Measurements from ENCODE around the gene CENPI. TPM values are rescaled to one million over a fixed set of nuclear protein-coding genes. Genes with fewer than 3 reads are reported as not detected.

CENPI gene
- total and polyA plus RNA-seq, 10 of the 15 experiments (the other 5 are each of a cell fraction or from before 2014, with no cell fraction given), result 6.9 to 25.8 (median 17.5) TPM

GRCh38 chrX:101071582-101071981, 26.4 kb upstream of the CENPI start (continued):
- TF ChIP-seq ZZZ3 (IDR thresholded peaks at IDR 0.05; ENCODE audit: control insufficient read depth, insufficient read length, low read depth), result no peak
- TF ChIP-seq CBX3 (IDR thresholded peaks at IDR 0.05; ENCODE audit: borderline replicate concordance, low read depth), result no peak
- no peak for TF ChIP-seq KDM1A (IDR thresholded peaks at IDR 0.05; ENCODE audit: borderline replicate concordance)
- TF ChIP-seq SUZ12 (IDR thresholded peaks at IDR 0.05; ENCODE audit: unreplicated experiment), result no peak
- no peak for TF ChIP-seq POLR2AphosphoS5 (IDR thresholded peaks at IDR 0.05; ENCODE audit: low read length)
- TF ChIP-seq PKNOX1 (IDR thresholded peaks at IDR 0.05), result no peak
- no peak for TF ChIP-seq HDAC6 (IDR thresholded peaks at IDR 0.05; ENCODE audit: unreplicated experiment)
- TF ChIP-seq ZNF217 (IDR thresholded peaks at IDR 0.05), result no peak
- TF ChIP-seq, protein P1, sequence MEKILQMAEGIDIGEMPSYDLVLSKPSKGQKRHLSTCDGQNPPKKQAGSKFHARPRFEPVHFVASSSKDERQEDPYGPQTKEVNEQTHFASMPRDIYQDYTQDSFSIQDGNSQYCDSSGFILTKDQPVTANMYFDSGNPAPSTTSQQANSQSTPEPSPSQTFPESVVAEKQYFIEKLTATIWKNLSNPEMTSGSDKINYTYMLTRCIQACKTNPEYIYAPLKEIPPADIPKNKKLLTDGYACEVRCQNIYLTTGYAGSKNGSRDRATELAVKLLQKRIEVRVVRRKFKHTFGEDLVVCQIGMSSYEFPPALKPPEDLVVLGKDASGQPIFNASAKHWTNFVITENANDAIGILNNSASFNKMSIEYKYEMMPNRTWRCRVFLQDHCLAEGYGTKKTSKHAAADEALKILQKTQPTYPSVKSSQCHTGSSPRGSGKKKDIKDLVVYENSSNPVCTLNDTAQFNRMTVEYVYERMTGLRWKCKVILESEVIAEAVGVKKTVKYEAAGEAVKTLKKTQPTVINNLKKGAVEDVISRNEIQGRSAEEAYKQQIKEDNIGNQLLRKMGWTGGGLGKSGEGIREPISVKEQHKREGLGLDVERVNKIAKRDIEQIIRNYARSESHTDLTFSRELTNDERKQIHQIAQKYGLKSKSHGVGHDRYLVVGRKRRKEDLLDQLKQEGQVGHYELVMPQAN (conservative IDR thresholded peaks at IDR 0.05), result no peak

DNA sequence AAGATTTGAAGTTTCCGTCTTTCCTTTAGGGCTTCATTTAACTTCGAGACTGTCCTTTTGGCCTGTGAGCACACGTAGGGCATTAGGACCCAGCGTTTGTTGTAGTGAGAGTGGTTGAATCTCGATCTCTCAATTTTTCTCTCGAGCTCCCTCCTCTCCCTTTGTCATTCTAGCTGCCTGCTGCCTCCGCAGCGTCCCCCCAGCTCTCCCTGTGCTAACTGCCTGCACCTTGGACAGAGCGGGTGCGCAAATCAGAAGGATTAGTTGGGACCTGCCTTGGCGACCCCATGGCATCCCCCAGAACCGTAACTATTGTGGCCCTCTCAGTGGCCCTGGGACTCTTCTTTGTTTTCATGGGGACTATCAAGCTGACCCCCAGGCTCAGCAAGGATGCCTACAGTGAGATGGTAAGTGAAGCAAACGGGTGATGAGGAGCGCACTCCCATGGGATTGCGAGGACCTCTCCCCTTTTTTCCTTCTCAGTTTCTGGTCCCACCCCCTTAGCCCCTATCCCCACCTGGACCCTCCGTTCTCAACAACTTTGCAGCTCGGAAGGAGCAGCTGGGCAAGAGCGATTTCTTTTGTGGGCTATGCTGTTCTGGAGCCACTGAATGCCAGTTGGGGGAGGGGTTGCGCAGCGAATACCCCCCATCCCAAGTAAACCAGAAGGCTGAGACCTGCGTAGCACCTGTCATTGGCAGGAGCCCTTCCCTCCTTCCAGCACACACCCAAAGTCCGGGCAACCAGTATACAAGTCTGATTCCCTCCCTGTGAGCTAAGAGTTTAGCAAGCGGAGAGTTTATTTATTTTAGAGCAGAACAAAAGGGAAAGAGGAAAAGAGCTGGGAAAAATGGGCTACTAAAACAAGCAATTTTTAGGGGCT, 19.0 kb upstream of the CENPI start, which contains the start of gene TMEM35A:
TMEM35A (plus strand) TSS at position 164 of the 883 bp plus-strand sequence; CDS start at position 288, 124 bp downstream.
- H3K9me3 ChIP-seq (replicated peaks; ENCODE audit: control insufficient read depth, insufficient read depth, low read length), result no peaks in the 10 kb centered on the region
- H4K20me1 ChIP-seq (ENCODE audit: control insufficient read depth, insufficient read depth), result no peaks in the 10 kb centered on the region
- H2AFZ ChIP-seq (ENCODE audit: control insufficient read depth, low read depth, low read length), result no peak within 1 kb of the TSS
- ChIA-PET POLR2A (no interaction called here), SMC1A (ENCODE audit: uncharacterized antibody, unreplicated experiment) (no interaction called here), RAD21 (ENCODE audit: unreplicated experiment) (no interaction called here), CTCF (no interaction called here)
- no peaks in the 10 kb centered on the region for H3K79me2 ChIP-seq (ENCODE audit: control insufficient read depth, insufficient read depth, low read length)
- no peak for FAIRE-seq
- H3K4me3 ChIP-seq, result no peak within 1 kb of the TSS
- DNase-seq (ENCODE audit: low read depth, low spot score), result no peak
- H3K27ac ChIP-seq (ENCODE audit: control insufficient read depth, insufficient read depth), result no peak within 1 kb of the TSS
- peaks cover 0 to 2% of the 10 kb centered on the region in 2 experiments; a peak in 3 of 4 replicates for H3K27me3 ChIP-seq (replicated peaks in 1 of 2; ENCODE audit: control insufficient read depth in 2 of 2, insufficient read depth in 2 of 2, low read length in 1 of 2)
- no peaks in the 10 kb centered on the region for H3K4me1 ChIP-seq (ENCODE audit: control insufficient read depth, insufficient read depth, low read length)
- no peaks in the 10 kb centered on the region for H3K36me3 ChIP-seq (ENCODE audit: control insufficient read depth in 2 of 2, insufficient read depth in 2 of 2, low read length in 1 of 2)
- in situ Hi-C loops (cut with MboI), result no loop called here
- BruUV-seq (replicated peaks), result no TSS peak
- WGBS (ENCODE audit: insufficient coverage, insufficient replicate concordance, low lambda C conversion rate, missing lambda C conversion rate), result 24% methylated on average over 22 of the region's 23 CpGs
- intact Hi-C loops (cut with micrococcal nuclease; ENCODE audit: unreplicated experiment), result no loop called here
- peak; percentile 45 for ATAC-seq
- no peak within 1 kb of the TSS for H3K4me2 ChIP-seq (ENCODE audit: control insufficient read depth, insufficient read depth)
- no peak within 1 kb of the TSS for H3K9ac ChIP-seq (ENCODE audit: control insufficient read depth, insufficient read depth, low read length)
- no peak for TF ChIP-seq SREBF2 (IDR thresholded peaks at IDR 0.05; ENCODE audit: low read length)
- TF ChIP-seq BHLHE40 (IDR thresholded peaks at IDR 0.05; ENCODE audit: borderline replicate concordance in 1 of 2, low read depth in 2 of 2, low read length in 1 of 2), result no peak
- TF ChIP-seq YY1 (IDR thresholded peaks at IDR 0.05; ENCODE audit: low read depth, low read length), result no peak
- TF ChIP-seq SMAD1 (IDR thresholded peaks at IDR 0.05; ENCODE audit: low read depth, partially characterized antibody), result no peak
- no peak for TF ChIP-seq STAT3 (IDR thresholded peaks at IDR 0.05; ENCODE audit: low read depth, low read length)
- TF ChIP-seq TARDBP (IDR thresholded peaks at IDR 0.05; ENCODE audit: borderline replicate concordance), result no peak
- no peak for TF ChIP-seq POLR2AphosphoS2 (IDR thresholded peaks at IDR 0.05; ENCODE audit: low read depth, low read length)

Data from GM12878 (cell line).